Sigmoid colon (tissue), 7 donors: ENCODE results near the gene MTX1. TPM values are rescaled to one million over a fixed set of nuclear protein-coding genes. Genes with fewer than 3 reads are reported as not detected.
"Not testable (repeated sequence)": the region's sequence is repeated elsewhere in the genome, so short reads cannot be mapped to it uniquely, and the experiment has no call there.

Experiments used
- DNase-seq: peaks from one replicate; pipeline ENCODE4 v3.0.0-alpha.2; 2019
- H3K27ac ChIP-seq, 4 donors: fragments of 200-600 bp; sonication (generic); one replicate each; pipeline ENCODE4 v1.5.1; 2016 to 2019; ENCODE audit warnings: mild to moderate bottlenecking in 1 of 4
- H3K27me3 ChIP-seq, 3 donors: fragments of 200-600 bp; sonication (generic); one replicate each; pipeline ENCODE4 v1.5.1; 2019; ENCODE audit warnings: mild to moderate bottlenecking in 1 of 3
- H3K36me3 ChIP-seq, 4 donors: fragments of 200-600 bp; sonication (generic); one replicate each; pipeline ENCODE4 v1.5.1; 2016 to 2019
- H3K4me1 ChIP-seq, 4 donors: fragments of 200-600 bp; sonication (generic); one replicate each; pipeline ENCODE4 v1.5.1; 2017 to 2019
- H3K4me3 ChIP-seq, 4 donors: fragments of 200-600 bp; sonication (generic); one replicate each; pipeline ENCODE4 v1.5.1; 2017 to 2019; ENCODE audit warnings: mild to moderate bottlenecking in 2 of 4, moderate library complexity in 1 of 4
- H3K9me3 ChIP-seq, 4 donors: fragments of 200-600 bp in 3 of 4; sonication (generic) in 3 of 4; one replicate each; pipeline versions ENCODE4 v1.5.1 to v1.6.1; 2013 to 2019
- EP300 ChIP-seq, 4 donors: sonication (generic); formaldehyde crosslinking; IDR thresholded peaks; one replicate each; pipeline ENCODE4 v1.6.1; 2017; ENCODE audit warnings: antibody characterized with exemption in 4 of 4
- POLR2A ChIP-seq, 2 donors: fragments of 450-650 bp; IDR thresholded peaks; one replicate each; pipeline ENCODE4 v1.6.1; 2016; ENCODE audit warnings: antibody characterized with exemption in 2 of 2, mild to moderate bottlenecking in 2 of 2, moderate library complexity in 2 of 2
- POLR2AphosphoS5 ChIP-seq, 4 donors: sonication (generic); formaldehyde crosslinking; IDR thresholded peaks; one replicate each; pipeline ENCODE4 v1.6.1; 2017; ENCODE audit warnings: antibody characterized with exemption in 4 of 4
- WGBS, 2 donors: extraction: QIAGEN DNeasy Blood & Tissue Kit; methylation state at CpG; one replicate each; pipeline ENCODE4 v1.1.7; 2013; 5-methylcytosine and 5-hydroxymethylcytosine counted together
- intact Hi-C: fragments of 100-400 bp; cut with DNase I; formaldehyde crosslinking; loops from one replicate; pipeline ENCODE4 v1.15.1; 2023
- polyA plus RNA-seq, 3 donors: library from polyadenylated mRNA; stranded (reverse); fragments of 200-250 nt; gene quantifications; one replicate each; pipeline ENCODE4 v1.2.3, GENCODE V29; 2013
- total RNA-seq, 4 donors: library from RNA; depleted of rRNA; stranded (reverse); fragments of >200 nt; gene quantifications; one replicate each; pipeline ENCODE4 v1.1.0, GENCODE V29; 2016
- donor health status: healthy with polysubstance abuse.
- donor health status: Bipolar disorder and iron deficiency.
- donor health status: healthy.

Gene MTX1
- total and polyA plus RNA-seq, 7 donors: 15.5 to 69.7 (median 29.8) TPM

DNA sequence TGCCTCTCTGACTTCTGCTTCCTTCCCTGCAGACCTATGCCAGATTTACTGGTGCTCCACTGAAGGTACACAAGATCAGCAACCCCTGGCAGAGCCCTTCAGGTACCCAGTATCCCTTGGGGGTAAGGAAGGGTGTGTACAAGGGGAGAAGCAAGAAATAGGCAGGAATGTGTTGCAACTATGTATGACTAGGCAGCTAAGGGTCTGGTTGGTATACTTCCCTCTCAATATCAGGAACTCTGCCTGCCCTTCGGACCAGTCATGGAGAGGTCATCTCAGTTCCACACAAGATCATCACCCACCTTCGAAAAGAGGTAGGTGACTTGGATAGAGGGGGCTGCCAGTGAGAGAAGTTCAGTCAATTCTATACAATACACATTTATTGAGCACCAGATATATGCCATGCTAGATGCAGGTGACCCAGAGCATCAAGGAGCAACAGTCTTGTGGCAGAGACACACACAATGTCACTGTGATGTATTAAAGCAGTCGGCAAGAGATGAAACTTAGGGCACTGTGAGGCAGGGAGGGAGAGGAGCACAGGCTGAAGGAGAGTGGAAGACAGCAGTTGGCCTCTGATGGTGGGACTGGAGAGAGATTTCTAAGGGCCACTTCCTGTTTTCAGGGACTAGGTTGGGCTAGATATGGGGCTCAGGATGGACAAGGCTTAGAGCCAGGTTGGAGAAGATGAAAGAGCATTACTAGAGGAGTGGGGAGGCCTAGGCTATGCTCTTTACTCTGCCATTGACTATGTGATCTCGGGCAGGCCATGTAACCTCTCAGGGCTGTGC is 2.0 kb downstream of the MTX1 start:
- whole genome bisulfite sequencing, 2 donors: 87 to 90% methylated on average over 4 of the region's 4 CpGs
- TF ChIP-seq POLR2A (IDR thresholded peaks at IDR 0.05): no peak
- peaks cover 0 to 36% (median 30%) of the 10 kb centered on the region in 4 donors for H3K4me1 ChIP-seq

DNA sequence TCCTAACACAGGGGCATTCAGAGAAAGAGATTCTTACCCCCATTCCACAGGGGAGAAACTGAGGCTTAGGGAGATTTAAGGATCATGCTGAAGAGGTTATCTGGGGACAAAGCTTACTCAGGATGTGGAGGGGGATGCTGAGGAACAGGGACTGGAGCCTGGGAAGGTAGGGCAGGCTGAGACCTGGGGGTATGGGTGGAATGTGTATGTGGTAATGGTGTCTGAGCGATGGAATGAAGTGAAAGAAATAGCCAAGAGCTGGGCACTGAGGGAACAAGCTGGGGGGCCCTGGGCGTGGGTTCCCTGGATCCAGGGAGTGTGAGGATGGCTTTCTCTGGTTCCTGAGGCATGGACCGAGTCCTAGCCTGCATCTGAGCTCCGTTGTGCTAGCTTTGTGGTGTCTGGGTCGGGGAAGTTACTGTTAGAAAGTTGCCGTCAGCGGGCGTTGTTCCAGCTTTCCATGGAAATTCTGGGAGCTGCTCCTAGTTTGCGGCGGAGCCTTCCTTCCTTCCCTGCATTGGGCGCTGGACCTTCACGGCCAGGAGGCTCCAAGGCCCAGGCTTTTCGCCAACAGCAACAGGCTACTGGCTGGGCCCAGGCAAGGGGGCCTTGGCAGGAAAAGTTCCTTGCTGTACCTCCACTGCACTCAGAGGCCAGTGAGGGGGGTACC is 3.0 kb downstream of the MTX1 start:
- H3K27me3 ChIP-seq, H3K4me3 ChIP-seq, intact Hi-C loops, DNase-seq, H3K9me3 ChIP-seq: not testable (repeated sequence)
- peaks cover 0 to 31% (median 27%) of the 10 kb centered on the region in 4 donors for H3K4me1 ChIP-seq
- 89 to 90% methylated on average over 13 of the region's 13 CpGs for WGBS, 2 donors
- peak overlapping the region in 2 of 4 donors; percentile 14 to 26 for H3K27ac ChIP-seq
- peaks cover 0 to 16% (median 0%) of the 10 kb centered on the region in 4 donors for H3K36me3 ChIP-seq

More for the DNA sequence above, 2.0 kb downstream of the MTX1 start:
- H3K4me3 ChIP-seq: no peak overlapping the region
- peak overlapping the region in 2 of 4 donors; percentile 14 to 99 for H3K27ac ChIP-seq
- H3K27me3 ChIP-seq: no peaks in the 10 kb centered on the region
- intact Hi-C loops: no loop called here
- DNase-seq: no peak
- H3K9me3 ChIP-seq: no peaks in the 10 kb centered on the region
- peaks cover 0 to 14% (median 0%) of the 10 kb centered on the region in 4 donors for H3K36me3 ChIP-seq

DNA sequence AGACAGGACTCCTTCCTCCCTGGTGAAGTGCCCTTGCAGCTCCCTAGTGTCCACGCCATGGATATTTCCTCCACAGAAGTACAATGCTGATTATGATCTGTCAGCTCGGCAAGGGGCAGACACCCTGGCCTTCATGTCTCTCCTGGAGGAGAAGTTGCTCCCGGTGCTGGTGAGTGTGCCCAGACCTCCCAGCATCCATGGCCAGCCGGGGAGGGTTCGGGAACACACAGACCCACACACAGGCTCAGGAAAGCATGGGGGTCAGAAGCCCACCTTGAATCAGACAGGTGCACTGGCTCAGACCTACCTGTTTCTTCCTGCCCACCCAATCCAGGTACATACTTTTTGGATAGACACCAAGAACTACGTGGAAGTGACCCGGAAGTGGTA is 3.6 kb downstream of the MTX1 start:
- peak overlapping the region in 2 of 4 donors; percentile 14 to 26 for H3K27ac ChIP-seq

DNA sequence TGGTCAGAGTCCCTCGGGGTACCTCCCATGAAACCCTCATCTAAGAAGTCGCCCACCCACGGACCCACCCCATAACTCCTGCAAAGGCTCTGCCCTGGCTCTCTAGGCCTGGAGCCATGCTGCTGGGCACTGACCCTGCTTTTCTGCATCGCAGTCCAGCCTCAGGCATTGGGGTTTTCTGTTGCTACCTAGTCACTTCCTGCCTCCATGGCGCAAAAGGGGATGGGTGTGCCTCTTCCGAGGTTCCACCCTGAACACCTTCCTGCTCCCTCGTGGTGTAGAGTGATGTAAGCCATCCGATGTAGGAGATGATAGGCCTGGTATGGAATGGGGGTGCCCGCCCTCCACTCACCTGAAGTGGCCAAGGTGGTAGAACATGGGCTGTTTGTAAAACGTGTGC is 6.2 kb downstream of the MTX1 start:
- H3K4me3 ChIP-seq, intact Hi-C loops, H3K27ac ChIP-seq, H3K27me3 ChIP-seq, H3K9me3 ChIP-seq, DNase-seq: not testable (repeated sequence)
- H3K4me1 ChIP-seq: peaks cover 0 to 10% (median 10%) of the 10 kb centered on the region in 4 donors
- WGBS, 2 donors: 79 to 87% methylated on average over 8 to 9 of the region's 10 CpGs
- H3K36me3 ChIP-seq: peaks cover 0 to 16% (median 0%) of the 10 kb centered on the region in 4 donors

More for the DNA sequence above, 3.6 kb downstream of the MTX1 start:
- peaks cover 0 to 26% (median 21%) of the 10 kb centered on the region in 4 donors for H3K4me1 ChIP-seq
- intact Hi-C loops, H3K9me3 ChIP-seq, DNase-seq, H3K27me3 ChIP-seq, H3K4me3 ChIP-seq: not testable (repeated sequence)
- peaks cover 0 to 16% (median 0%) of the 10 kb centered on the region in 4 donors for H3K36me3 ChIP-seq
- WGBS, 2 donors: 83 to 84% methylated on average over 7 of the region's 7 CpGs

DNA sequence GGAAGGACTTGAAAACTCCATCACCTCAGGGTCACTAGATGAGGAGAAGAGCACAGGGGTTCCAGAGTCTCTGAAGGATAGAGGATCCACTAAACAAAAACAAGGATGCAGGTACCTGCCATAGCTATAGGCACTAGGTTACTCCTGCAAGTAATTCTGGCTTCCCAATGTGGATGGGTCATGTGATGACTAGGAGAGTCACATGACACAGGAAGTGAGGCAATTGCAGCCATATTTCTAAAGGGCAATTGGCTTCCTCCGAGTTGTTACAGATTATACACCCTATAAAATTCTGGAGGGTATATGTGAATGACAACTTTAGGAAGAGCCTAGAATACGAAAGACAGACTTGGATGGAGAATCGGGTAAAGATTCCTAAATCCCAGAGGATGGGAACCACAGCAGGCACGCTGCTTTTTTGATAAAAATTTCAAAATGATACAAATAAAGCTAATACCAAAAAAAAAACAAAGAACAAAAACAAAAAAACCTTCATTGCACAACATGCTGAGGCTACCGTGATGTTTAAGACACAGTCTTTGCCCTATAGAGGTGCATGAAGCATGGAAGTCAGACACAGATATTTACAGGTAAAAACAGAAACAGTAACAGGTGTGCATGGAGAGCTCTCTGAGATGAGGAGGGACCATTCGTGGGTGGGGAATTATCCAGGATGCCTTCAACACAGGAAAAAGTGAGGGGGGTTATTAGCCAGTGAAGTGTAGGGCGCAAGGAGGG is 10.5 kb downstream of the MTX1 start:
- 47 to 65% methylated on average over 7 of the region's 7 CpGs for WGBS, 2 donors
- peaks cover 0 to 8% (median 5%) of the 10 kb centered on the region in 4 donors for H3K4me1 ChIP-seq
- H3K36me3 ChIP-seq: peaks cover 0 to 4% (median 0%) of the 10 kb centered on the region in 4 donors
- no peaks in the 10 kb centered on the region for H3K9me3 ChIP-seq
- no peak for DNase-seq
- TF ChIP-seq POLR2AphosphoS5 (IDR thresholded peaks at IDR 0.05) (peak in 1 of 4 donors; percentile 25), POLR2A (IDR thresholded peaks at IDR 0.05) (no peak), EP300 (IDR thresholded peaks at IDR 0.05) (no peak)
- H3K4me3 ChIP-seq: peak overlapping the region in 2 of 4 donors; percentile 16 to 17
- no peaks in the 10 kb centered on the region for H3K27me3 ChIP-seq
- intact Hi-C loops: no loop called here
- peak overlapping the region in 2 of 4 donors; percentile 0 to 5 for H3K27ac ChIP-seq

DNA sequence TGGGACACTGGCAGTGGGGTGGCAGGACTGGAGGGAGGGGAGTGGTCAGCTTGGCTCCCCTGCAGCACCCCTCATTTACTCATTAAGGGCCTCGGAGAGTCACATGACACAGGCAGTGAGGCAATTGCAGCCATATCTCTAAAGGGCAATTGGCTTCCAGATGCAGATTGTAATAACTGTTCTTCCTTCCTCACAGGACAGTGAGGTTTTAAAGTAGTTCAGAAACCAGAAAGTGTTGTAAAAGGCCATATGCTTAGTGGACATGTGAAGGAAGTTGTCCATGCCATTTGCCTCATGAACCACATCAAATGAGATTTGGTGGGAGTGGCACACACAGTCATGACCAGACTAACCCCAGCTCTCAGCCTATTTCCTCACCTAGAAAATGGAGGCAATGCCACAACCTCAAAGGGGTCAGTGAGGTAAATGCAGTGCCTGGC is 11.1 kb downstream of the MTX1 start:
- Histone ChIP-seq H3K4me3 (peak overlapping the region in 1 of 4 donors; percentile 17), H3K36me3 (peaks cover 0 to 4% (median 0%) of the 10 kb centered on the region in 4 donors), H3K9me3 (no peaks in the 10 kb centered on the region), H3K27ac (peak overlapping the region in 1 of 4 donors; percentile 5), H3K27me3 (no peaks in the 10 kb centered on the region), H3K4me1 (peaks cover 0 to 13% (median 10%) of the 10 kb centered on the region in 4 donors)
- DNase-seq: no peak
- 3 to 7% methylated on average over 1 of the region's 1 CpG for WGBS, 2 donors
- intact Hi-C loops: no loop called here
- no peak for TF ChIP-seq EP300 (IDR thresholded peaks at IDR 0.05)

DNA sequence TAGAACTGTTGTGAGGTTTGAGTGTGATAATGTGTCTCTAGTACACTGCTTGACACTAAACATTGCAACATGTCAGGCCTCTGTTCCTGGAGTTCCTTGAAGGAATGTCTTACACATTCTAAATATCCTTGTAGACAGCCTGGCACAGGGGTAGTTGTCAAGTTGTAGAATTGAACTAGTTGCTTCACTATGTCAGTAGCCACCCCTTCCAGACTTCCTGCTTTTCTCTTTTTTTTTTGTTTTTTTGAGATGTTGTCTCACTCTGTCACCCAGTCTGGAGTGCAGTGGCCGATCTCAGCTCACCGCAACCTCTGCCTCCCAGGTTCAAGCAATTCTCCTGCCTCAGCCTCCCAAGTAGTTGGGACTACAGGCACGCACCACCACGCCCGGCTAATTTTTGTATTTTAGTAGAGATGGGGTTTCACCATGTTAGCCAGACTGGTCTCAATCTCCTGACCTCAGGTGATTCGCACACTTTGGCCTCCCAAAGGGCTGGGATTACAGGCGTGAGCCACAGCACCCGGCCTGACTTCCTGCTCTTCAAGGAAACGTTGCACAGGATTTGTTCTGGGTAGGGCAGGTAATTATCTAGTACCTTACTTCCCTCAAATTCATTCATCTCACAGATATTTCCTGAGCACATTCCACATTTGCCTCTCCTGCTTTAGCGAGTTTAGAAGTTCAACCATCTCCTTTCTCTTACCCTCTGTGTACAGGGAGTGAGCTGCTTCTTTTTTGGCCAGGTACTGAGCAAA is 11.9 kb downstream of the MTX1 start:
- intact Hi-C loops, DNase-seq: not testable (repeated sequence)

More for the DNA sequence above, 11.9 kb downstream of the MTX1 start:
- H3K4me1 ChIP-seq: peaks cover 0 to 18% (median 16%) of the 10 kb centered on the region in 4 donors
- not testable (repeated sequence) for H3K4me3 ChIP-seq, H3K9me3 ChIP-seq, H3K36me3 ChIP-seq, H3K27me3 ChIP-seq, H3K27ac ChIP-seq
- 43 to 71% methylated on average over 10 of the region's 10 CpGs for WGBS, 2 donors
